ENCODE results near the gene TBK1.
"Not testable (repeated sequence)": the region's sequence is repeated elsewhere in the genome, so short reads cannot be mapped to it uniquely, and the experiment has no call there.

Gene TBK1

GRCh38 chr12:64497903-64498302, 46.0 kb downstream of the TBK1 start:
- FAIRE-seq = no peak

GRCh38 chr12:64500394-64500793, 48.5 kb downstream of the TBK1 start:
- FAIRE-seq = no peak

DNA sequence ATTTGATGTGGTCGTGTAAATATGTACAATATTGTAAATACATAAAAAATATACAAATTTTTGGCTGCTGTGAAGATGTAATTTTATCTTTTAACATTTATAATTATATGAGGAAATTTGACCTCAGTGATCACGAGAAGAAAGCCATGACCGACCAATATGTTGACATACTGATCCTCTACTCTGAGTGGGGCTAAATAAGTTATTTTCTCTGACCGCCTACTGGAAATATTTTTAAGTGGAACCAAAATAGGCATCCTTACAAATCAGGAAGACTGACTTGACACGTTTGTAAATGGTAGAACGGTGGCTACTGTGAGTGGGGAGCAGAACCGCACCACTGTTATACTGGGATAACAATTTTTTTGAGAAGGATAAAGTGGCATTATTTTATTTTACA, 49.6 kb downstream of the TBK1 start:
- FAIRE-seq = no peak

- no peak for FAIRE-seq
Observed at GRCh38 chr12:64506955-64507354, 55.0 kb downstream of the TBK1 start.

DNA sequence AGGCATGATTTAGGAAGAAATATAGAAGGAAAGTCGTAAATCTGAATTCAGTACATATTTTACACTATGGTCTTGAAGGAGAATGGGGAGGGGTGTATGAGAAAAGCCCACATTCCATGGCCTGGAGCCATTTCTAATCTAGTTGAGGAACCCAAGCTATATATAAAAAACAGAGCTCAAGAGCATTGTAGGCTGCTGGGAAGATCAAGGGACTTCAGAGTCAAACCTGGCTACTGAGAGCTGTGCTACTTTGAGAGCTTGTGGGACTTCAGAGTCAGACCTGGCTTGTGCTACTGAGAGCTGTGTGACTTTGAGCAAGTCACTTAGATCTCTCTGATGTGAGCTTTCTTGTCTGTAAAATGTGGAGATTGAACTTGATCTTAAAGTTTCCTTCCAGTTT, 58.7 kb downstream of the TBK1 start:
- FAIRE-seq = no peak

- FAIRE-seq = no peak
Observed at GRCh38 chr12:64518396-64518795, 66.5 kb downstream of the TBK1 start.

DNA sequence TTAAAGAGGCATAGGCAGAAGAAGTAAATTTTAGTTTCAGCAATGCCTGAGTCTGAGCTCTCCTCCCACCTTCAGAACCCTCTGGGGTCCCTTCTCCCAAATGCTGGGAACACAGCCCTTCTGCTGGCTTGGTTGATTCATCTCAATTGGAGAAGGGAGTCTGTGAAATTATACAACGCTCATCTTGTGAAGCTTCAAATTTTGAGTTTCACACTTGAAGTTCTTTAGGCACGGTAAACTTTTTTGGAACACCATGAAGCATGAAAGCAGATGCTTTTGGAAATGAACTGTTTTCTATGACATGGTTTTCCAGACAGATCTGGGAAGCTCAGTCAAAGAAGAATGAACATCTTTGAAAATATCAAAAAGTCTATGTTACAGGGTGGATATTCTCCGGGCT, 69.9 kb downstream of the TBK1 start:
- no peak for FAIRE-seq

GRCh38 chr12:64522316-64522715, 70.4 kb downstream of the TBK1 start:
- FAIRE-seq = no peak

- FAIRE-seq = no peak
Observed at GRCh38 chr12:64522807-64523206, 70.9 kb downstream of the TBK1 start.

GRCh38 chr12:64523565-64524444, 71.9 kb downstream of the TBK1 start:
- not testable (repeated sequence) for FAIRE-seq

DNA sequence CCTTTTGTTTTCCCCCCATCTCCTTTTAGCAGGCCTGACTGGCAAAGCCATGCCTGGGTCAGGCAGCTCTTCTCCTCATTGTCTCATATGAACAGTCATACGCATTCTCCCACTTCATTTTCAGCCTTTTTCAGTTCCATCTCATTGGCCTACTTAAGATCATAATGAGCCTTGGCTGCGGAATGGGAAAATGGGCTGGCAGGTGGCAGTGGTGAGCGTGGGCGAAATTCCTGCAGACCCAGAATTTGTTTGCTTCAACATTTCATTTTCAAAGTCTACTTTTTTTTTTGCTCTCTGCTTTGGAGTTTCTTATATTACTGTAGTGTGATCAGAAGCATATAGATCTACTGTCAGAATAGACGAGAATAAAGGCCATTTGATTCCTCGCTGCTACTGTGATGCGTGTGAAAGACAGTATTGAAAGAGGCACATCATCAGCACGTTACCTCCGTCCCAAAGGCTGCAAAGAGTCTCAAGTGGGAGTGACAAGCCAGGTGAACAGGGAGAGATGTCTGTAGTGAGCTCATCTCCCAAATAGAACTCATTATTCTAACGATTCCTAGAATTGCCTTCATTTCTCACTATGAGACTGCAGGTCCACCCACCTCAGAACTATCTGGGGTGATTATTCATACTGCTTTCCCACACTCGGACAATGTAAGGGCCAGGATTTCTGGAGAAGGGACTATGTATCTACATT, 73.7 kb downstream of the TBK1 start:
- no peak for FAIRE-seq

GRCh38 chr12:64526859-64527258, 74.9 kb downstream of the TBK1 start:
- no peak for FAIRE-seq

- no peak for FAIRE-seq
Observed at GRCh38 chr12:64528616-64529015, 76.7 kb downstream of the TBK1 start.

DNA sequence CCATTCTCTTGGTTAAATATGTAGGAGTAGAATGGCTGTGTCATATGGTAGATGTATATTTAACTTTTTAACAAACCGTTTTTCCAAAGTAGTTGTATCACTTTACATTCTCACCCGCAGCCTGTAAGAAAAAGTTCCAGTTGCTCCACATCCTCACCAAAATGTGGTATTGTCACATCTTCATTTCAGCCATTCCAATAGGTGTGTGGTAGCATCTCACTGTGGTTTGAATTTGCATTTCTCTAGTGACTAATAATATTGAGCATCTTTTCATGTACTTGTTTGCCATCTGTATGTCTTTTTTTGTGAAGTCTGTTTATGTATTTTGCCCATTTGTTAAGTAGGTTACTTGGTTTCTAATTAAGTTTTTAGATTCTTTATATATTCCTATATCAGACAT, 78.6 kb downstream of the TBK1 start:
- no peak for FAIRE-seq

- FAIRE-seq = no peak
Observed at GRCh38 chr12:64531665-64532334, 79.9 kb downstream of the TBK1 start.

DNA sequence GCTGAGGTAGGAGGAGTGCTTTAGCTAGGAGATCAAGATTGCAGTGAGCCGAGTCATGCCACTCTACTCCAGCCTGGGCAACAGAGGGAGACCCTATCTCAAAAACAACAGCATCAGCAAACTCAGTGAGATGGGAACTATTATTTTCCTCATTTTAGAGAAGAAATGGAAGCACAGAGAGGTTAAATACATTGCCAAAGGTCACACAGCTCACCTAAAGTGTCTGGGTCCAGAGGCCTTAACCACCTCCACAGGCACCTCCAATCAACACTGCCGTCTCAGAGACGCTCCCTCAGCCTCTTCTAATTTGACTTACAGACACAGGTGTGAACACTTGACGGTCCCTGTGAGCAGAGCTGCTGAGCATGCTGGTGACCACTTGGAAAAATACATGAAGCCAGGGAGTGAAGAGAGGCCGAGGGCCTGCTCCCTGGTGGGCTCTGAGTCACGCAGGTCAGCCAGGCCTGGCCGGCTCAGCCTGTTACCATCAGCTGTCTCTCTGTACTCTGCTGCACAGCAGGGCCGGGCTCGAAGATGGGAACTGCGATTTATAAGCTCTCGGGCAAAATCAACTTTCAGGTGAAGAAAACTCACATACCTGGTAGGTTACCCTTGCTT, 80.9 kb downstream of the TBK1 start:
- FAIRE-seq = no peak

DNA sequence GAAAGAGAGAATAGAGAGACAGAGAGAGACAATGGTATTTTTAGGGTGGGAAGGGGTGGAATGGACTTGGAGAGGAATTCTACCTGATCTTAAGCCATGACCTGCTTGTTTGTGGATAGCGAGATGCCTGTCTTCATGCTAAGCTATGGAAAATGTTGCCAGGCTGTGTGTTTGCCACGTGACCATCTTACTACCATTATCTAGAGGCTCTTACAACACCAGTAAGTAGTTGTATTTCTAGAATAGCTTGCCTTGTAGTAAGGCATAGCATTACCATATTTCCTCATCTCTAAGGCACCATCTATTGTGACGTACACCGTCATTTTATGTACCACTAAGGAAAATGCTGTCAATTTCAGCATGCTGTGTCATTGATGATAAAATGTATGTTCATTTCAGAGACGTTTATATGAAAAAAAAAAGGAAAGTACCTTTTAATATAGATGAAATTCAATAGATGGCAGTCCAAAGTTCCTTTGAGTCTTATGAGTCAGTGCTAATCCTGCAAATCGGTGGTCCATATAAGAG, 82.8 kb downstream of the TBK1 start:
- no peak for FAIRE-seq

GRCh38 chr12:64538121-64538520, 86.2 kb downstream of the TBK1 start:
- FAIRE-seq = no peak

DNA sequence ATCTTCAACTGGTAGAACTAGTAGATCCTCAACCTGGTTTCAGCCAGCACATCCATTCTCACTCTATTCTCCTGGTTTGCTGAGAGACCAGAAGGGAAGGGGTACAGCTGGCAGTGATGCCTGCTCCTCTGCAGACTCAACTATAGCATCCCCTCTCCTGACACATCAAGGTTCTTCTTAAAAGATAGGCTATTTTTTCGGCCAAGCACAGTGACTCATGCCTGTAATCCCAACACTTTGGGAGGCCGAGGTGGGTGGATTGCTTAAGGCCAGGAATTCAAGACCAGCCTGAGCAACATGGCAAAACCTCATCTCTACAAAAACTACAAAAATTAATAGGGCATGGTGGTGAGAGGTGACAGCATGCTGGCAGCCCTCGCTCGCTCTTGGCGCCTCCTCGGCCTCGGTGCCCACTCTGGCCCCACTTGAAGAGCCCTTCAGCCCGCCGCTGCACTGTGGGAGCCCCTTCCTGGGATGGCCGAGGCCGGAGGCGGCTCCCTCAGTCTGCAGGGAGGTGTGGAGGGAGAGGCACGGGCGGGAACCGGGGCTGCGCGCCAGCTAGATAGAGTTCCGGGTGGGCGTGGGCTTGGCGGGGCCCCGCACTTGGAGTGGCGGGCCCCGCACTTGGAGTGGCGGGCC, 90.6 kb downstream of the TBK1 start:
- not testable (repeated sequence) for FAIRE-seq

DNA sequence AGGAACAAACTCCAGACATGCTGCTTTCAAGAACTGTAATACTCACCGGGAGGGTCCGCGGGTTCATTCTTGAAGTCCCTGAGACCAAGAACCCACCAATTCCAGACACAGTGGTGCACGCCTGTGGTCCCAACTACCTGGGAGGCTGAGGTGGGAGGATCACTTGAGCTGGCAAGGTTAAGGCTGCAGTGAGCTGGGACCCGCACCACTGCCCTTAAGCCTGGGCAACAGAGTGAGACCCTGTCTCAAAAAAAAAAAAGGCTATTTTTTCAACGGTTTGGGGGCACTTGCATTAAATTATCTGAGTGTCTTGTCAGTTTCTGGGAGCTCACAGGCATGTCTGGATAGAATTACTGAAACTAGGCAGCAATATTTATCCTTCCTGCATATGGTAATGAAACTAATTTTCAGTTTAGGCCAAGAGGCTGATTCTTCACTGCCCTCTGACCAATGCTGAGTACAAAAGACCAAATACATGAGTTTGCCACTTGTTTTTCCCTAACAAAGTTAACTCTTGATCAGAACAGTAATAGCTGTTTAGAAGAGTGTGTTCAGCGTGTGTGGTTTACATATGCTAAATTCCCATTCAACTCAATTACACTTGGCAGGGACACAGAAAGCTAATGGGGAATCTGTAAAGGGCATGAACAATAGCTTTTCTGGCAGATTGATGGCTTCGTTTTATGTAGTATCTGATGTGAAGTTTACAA, 92.6 kb downstream of the TBK1 start:
- no peak for FAIRE-seq

GRCh38 chr12:64545081-64545382, 93.1 kb downstream of the TBK1 start:
- no peak for FAIRE-seq

GRCh38 chr12:64549108-64549507, 97.2 kb downstream of the TBK1 start:
- no peak for FAIRE-seq

Data from endometrium (tissue), 2 donors.